K562 (cell line): ENCODE data around the gene PPP1R16B. TPM values are rescaled to one million over a fixed set of nuclear protein-coding genes. Genes with fewer than 3 reads are reported as not detected.

Experiments used
- DDX20 ChIP-seq: fragments of 450-650 bp; IDR thresholded peaks from 2 replicates; pipeline ENCODE4 v1.6.1; 2016; ENCODE audit warnings: missing genetic modification characterization, low read depth, mild to moderate bottlenecking, missing compliant biosample characterization, moderate library complexity
- MGA ChIP-seq: fragments of 450-650 bp; IDR thresholded peaks from 2 replicates; pipeline ENCODE4 v1.6.1; 2016; ENCODE audit warnings: mild to moderate bottlenecking, moderate library complexity
- polyA plus RNA-seq, 8 experiments: library from polyadenylated mRNA; depleted of rRNA in 4 of 8; stranded (reverse) in 5 of 8; unstranded in 3 of 8; fragments of >200 nt; fragmentation: Nextera tagmentation in 2 of 8; fragmentation: Illumina TruSeq in 1 of 8; extraction: Ambion mirVana in 2 of 8; extraction: Trizol in 1 of 8; gene quantifications; 2 replicates each; pipeline versions ENCODE4 v1.2.1 to v1.2.3, GENCODE V29; 2011 to 2014; ENCODE audit warnings: inconsistent platforms in 1 of 8, missing spikeins in 1 of 8
- total RNA-seq, 7 experiments: library from RNA; depleted of rRNA in 6 of 7; stranded (reverse); fragments of >200 nt in 6 of 7; fragmentation: Illumina TruSeq in 2 of 7; extraction: Trizol in 2 of 7; gene quantifications; 2 replicates each; pipeline versions ENCODE4 v1.2.1 to v1.2.3, GENCODE V29; 2011 to 2021; ENCODE audit warnings: low replicate concordance in 1 of 7
- TF ChIP-seq, protein P1 (sequence below): sonication (generic); formaldehyde crosslinking; IDR thresholded peaks from 2 replicates; pipeline ENCODE4 v1.8.0; 2022; ENCODE audit warnings: mild to moderate bottlenecking, low read depth, missing genetic modification reagents

Gene PPP1R16B
- total and polyA plus RNA-seq, 9 of the 15 experiments (the other 6 are each of a cell fraction or from before 2014, with no cell fraction given), result 1.5 to 11.5 (median 6.8) TPM

DNA sequence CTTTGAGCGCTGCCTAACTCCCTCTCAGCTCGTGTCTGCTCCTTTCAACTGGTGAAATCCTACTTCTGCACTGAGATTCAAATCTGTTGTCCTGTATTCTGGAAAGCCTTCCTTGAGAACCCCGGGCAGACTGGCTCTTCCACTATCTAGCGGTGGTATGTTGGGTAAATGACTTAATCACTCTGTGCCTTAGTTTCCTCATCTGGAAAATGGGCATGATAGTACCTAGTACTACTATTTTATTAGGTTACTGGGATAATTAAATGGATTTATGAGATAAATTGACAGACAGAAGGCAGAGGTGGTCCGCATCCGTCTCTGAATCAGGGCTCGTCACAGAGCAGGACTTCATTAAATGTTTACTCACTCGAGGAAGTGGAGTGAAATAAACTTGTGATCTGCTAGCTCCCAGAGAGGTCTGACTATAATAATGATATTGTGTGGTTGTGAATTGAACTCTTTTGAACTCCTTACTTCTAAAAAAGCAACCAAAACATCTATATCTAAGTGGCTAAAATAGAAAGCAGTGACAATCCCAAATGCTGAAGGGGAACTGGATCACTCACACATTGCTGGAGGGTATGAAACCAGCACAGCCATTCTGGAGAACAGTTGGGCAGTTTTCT, 26.6 kb downstream of the PPP1R16B start (continued):
- TF ChIP-seq MGA (no peak), DDX20 (tag) (no peak)
- TF ChIP-seq, protein P1, sequence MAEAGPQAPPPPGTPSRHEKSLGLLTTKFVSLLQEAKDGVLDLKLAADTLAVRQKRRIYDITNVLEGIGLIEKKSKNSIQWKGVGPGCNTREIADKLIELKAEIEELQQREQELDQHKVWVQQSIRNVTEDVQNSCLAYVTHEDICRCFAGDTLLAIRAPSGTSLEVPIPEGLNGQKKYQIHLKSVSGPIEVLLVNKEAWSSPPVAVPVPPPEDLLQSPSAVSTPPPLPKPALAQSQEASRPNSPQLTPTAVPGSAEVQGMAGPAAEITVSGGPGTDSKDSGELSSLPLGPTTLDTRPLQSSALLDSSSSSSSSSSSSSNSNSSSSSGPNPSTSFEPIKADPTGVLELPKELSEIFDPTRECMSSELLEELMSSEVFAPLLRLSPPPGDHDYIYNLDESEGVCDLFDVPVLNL (CRISPR knock-in tag), result no peak
